DMS 273 treated with DMSO at 0.1 percent for 48 hours (cell line): ENCODE measurements around the gene SH3BP4.

Experiments
- DNase-seq: peaks from one replicate; lab custom pipeline; 2025; lab: John Stamatoyannopoulos, UW

SH3BP4 gene

DNA sequence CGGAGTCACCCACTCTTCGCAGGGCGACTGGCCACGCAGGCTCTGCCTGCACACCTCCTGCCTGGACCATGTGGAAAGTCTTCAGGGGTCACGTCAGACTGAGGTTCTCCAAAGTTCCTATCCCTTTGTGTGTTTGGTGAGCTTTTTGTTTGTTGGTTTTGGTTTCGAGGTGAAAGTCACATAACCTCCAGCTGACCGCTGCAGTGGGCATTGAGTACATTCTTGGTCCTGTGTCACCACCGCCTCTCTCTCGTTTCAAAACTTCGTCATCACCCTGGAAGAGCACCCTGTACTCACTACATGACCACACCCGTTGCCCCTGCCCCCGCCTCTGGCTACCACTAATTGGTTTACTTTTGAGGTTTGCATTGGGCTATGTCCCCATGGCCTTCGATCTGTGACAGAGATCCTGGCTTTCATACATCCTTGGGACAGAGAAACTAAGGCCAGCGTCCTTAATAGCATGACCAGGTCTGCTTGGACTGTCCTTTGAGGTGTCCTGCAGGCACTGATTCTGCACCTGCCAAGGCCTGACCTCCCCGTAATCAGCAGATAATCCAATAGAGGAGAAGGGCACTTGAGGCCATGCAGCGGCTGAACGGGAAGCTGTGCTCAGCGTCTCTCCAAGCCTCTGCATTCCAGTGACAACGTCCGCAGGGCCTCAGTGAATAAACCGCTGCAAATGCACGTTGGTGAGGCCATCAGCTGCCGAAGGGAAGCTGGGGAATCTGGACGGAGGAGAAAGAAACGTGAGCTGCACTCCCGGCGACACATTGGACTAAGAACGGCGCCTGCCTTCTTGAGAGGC lies 46.8 kb downstream of the SH3BP4 start:
- no peak for DNase-seq

DNA sequence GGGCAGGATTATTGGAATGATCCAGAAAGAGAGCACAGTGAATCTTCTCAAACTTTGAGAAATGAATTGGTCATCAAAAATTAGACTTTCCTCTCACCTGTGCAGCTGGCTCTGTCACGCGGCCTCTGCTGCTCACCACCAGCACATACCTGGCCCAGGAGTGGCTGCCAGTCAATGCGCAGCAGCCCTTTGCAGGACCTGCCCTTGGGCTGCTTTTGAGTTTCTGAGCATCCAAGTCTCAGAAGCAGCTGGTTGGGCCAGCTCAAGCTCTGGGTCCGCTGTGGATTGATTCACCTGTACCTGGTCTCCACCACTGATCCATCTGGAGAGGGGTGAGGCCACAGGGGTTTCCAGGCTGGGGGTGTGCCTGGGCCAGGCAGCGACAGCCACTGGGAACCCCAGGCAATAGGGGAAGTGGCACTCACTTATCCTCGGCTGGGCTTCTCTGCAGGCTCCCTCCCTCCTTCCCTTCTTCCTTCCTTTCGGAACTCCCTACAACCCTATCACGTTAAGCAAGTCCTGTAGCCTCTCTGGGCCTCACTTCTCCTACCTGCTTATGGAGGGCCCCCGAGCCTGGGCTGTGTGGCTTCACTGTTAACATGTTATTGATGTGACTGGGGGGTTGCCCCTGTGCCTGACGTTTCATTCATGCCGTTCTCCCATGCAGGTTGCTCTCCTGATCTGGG lies 48.1 kb downstream of the SH3BP4 start:
- no peak for DNase-seq

DNA sequence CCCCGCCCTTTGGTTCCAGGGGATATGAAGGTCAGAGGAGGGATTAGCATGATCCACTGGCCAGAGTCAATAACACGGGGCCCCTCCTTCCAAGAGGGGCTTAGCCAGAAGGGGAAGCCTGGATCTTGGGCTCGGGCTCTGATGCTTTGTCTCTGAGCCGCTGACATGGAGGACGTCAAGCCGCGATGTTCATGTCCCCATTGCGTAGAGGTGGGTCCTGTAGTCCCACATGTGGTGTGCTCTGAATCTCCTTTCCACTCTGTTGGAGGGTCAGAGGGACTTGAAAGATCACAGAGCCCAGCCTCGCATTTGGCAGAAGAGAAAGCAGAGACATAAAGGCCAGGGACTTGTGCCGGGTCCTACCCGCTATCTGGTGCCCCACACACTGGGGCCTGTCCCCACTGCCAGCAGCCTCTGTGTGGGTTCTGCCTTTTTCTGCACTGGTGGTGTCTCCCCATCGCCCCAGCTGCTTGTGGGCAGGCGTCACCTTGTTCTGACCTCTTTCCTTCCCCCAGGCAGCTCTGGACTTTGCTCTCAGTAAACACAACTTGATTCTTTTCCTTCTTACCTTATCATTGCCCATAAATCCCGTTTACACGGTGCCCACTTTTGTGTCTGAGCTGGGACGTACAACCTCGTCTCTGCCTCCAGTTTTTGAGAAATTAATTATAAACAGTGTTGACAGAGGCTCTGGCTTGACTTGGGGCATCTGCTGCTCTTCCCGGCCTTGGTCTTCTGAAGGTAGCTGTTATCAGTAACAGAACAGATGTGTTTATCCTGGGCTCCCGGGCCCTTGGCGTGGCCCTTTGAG lies 48.8 kb downstream of the SH3BP4 start:
- DNase-seq: no peak

DNA sequence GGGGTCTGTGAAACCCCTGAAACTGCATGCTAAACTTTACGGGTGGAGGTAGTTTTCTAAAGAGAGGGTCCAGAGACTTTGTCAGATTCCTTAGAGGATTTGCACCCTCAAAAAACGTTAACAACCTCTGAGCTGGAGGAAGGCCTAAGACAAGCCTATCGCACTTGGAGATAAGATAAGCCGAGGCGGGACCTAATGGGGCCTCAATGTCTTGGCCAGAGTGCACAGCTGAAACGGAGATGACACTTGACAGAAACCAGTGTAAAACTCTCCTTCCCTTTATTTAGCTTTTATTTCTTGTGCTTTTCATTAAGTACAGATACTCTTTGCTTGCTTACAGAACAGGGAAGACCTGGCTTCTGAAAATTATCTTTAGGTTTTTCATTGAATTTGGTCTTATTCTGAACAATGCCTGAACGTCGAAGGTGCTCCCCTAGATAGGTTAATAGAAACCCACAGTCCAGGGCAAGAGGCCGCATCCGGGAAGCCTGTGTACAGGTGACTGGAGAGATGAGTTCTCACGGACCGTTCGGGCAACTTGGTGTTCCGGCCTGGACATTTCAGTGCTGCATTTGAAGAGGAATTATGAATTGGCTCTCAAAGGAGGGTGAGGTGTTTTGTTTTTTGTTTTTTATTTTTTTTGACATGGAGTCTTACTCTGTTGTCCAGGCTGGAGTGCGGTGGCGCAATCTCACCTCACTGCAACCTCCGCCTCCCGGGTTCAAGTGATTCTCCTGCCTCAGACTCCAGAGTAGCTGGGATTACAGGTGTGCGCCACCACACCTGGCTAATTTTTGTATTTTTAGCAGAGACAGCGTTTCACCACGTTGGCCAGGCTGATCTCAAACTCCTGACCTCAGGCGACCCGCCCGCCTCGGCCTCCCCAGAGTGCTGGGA lies 49.7 kb downstream of the SH3BP4 start:
- no peak for DNase-seq

DNA sequence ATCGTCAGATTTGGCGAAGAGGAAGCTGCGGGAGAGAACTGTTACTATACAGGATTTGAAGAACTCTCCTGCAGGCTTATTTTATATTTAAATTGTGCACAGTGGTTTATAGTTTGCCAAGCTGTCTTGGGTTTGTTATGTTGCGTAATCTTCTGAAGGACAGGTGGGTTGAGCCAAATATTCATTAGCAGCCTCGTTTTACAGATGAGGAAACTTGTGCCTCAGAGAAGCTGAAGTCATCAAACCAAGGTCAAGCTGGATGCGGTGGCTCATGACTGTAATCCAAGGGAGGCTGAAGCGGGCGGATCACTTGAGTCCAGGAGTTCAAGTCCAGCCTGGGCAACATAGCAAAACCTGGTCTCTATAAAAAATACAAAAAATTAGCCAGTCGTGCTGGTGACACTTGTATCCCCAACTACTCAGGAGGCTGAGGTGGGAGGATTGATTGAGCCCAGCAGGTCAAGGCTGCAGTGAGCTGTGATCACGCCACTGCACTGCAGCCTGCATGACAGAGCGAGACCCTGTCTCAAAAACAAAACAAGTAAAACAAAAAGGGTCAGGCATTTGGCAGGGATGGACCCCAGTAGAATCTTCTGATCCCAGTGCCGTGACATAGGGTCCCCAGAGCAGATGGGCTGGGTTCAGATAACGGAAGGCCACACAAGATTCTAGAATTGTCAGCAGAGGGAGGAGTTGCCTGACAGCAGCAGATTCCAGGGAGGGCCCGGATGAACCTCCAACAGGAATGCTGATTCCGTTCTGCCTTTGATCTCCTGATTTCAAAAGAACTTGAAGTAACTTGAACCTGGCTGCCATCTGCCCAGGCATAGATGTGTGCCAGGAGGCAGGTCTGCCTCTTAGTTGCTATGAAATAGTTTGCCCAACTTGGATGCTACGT lies 50.6 kb downstream of the SH3BP4 start:
- DNase-seq: peak; percentile 56

DNA sequence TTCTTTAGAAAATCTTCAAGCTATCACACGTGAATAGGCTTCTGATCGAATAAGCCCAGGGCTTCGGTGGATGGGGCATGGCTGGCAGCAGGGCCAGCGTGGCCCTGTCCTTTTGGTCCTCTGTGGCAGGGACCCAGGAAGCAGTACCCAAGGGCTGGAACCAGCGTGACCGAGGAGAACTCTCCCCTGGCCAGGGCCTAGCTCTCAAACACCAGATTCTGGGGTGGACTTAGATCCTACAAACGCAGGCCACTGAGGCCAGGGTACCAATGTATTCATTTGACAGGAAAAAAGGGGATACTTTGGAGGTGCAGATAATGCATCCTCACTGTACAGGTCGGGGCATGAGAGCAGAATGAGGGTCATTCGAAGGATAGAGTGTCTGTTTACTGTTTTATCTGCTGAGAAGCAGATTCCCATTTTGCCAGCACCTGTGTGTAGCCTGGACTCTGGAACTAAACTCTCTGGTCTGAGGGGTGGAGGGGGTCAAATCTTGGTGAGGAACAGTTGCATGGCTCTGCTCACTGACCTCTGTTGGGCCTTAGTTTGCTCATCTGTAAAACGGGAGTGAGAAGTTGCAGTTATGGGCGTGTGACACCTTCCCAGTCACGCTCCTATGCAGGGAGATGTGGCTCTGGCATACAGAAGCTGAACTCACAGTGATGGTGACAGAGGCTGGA lies 51.4 kb downstream of the SH3BP4 start:
- no peak for DNase-seq

DNA sequence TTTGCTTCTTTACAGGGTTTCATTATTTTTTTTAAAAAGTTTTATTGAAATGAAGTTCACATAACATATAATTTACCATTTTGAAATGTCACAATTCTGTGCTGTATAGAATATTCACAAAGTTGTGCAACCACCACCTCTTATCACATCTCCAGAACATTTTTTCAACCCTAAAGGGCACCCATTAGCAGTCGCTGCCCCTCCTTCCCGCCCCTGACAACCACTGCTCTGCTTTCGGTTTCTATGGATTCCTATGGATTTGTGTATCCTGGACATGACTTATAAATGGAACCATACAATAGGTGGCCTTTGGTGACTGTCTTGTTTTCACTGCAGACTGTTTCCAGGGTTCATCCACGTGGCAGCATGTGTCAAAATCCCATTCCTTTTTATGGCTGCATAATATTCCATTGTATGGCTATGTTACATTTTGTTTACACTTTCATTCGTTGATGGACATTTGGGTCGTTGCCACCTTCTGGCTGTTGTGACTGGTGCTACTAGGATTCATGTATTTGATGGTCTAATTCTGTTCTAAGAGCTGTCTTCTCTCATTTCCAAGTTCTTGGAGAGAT lies 52.6 kb downstream of the SH3BP4 start:
- no peak for DNase-seq

DNA sequence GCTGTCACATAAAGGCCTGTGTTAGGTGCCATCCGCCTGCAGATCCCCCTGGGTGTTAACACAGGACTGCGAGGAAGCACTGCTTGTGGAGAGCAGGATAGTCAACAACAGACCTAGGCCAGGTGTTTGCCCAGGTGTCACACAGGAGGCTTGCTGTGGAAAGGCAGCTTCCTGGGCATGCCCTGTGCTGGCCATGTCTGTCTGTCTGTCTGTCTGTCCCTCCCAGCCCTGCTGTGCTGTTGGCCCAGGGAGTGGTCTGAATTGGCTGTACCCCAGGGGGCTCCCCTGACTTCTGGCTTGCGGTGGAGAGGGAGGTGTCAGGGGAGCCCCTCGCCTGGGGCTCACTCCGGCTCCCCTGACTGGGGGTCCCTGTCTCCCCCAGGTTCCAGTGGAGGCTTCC lies 53.2 kb downstream of the SH3BP4 start:
- no peak for DNase-seq

DNA sequence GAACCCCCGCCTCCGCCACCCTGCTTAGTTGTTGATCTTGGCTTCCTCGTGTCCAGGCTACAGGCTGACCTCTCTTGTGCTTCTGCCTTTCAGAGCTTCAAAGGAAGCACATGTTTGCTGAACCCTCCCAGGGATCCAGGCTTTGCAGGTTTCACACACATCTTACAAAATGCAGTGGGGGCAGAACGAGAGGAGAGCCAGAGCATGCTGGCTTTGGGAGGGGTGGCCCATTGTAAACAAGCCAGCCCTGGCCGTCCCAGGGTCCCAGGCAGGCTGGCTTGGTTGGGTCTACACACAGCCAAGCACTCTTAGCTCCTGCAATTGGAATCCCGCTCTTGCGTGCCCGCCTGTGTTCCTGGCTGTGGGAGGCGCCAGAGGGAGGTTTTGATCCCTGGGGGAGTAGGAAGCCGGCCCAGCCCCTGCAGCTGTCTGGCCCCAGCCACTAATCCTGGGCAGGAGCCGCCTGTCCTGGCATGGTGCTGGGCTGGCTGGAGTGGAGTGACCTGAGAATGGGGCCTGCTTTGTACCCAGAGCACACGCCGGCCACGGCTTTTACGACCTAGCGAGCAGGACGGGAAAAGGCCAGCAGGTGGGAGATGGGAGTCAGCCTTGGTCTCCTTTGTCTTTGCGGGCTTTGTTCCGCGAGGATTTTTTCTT lies 53.9 kb downstream of the SH3BP4 start:
- no peak for DNase-seq

DNA sequence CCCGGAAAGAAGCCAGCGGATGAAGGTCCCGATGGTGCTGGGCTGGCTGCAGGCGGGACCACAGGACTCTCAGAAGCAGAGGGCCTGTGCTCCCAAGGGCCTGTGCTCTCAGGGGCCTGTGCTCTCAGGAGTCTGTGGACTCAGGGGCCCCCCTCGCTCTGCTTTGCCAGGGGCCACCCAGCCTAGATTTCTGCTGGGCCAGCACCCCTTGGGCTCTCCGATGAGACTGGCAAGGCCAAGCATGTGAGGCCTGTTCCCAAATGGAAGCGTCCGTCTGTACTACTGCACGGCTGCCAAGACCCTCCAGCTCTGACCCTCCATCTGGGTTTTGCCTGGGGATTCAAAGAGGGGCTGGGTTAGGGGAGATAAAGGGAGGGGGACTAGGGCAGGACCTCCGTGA lies 54.6 kb downstream of the SH3BP4 start:
- no peak for DNase-seq

DNA sequence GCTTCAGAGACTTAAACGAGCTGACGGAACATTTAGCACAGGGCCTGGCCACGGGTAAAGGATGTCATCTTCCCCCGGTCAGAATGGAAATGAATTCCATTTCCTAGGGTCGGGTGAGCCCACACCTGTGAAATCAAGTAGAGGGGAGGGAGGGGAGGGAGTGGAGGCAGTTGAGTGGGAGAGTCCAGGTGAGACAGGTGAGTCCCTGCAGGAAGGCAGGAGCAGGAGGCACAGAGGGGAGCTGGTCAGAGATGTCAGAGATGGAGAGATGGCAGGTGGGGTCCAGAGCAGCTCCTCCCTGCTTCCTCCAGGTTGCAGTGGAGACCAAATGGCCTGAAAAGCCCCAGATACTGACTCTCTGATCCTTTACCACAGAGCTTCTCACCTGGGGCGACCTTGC lies 55.2 kb downstream of the SH3BP4 start:
- no peak for DNase-seq

DNA sequence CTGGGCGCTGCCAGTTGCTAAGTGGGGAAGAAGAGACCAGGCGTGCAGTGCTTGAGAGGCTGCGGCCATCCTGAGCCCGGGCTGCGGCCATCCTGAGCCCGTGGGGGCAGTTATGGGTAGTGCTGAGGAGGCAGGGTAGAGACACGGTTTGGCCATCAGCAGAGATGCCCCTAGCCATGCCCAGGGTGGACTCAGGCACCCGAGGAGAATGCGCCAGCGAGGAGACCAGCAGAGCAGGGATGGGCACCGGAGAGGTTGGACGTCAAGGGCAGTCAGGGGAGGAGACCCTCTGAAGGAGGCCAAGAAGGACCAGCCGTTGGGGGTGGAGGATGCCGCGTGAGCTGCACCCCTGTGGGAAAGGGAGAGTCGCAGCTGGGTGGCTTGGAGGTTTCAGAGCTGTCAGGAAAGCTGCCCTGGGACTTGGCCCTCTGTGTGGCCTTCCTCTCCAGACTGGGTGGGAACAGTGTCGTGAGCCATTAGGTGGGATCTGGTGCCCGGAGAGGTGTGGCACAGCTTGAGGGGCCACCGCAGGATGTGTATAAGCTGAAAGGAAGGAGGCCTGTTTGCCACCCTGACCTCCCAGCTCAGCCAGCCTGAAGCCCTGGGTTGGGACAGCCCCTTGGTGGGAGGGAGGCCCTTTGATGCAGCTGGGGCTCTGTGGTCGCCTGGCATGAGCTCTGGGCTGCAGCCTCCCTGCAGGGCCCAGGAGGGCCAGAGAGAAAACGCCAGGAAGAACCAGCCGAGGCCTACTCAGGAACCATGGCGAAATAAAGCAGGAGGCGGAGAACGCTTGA lies 56.0 kb downstream of the SH3BP4 start:
- no peak for DNase-seq

DNA sequence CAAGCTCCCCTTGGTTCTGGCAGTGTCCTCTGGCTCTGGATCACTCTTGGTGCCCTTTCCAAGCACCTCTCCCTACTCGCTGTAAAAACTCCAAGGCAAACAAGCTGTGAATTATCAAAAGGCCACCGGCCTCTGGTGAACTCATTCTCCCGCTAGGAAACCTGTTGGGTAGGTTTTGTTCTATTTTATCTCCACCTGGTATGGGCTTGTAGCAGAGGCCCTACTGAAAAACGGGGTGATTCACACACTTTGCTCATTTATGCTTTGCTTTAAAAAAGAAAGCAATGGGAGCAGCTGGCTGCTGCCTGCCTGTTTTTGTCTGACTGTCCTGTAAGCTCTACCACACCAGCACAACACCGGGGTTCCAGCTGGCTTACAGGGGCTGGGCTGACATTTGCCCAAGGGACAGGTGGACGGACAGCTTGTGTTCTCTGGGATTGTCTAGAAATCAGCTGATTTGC lies 56.8 kb downstream of the SH3BP4 start:
- no peak for DNase-seq

DNA sequence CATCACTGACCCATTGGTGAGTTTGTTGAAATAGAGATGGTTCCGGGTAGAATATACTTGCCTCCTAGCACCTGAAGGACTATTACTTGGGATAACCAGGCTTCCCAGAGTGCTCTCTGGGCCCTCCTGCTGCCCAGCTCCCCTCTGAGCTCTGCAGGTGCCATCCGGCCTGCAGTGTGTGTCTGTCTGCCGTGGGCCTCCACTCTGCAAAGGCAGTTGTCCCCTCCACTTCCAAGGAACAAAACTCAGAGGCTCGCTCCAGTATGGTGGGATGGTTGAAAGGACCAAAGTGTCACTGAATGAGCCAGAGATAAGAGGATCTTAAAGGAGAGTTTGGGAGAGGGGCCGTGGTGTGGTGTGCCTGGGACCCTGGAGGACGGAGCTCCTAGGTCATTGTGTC lies 57.3 kb downstream of the SH3BP4 start:
- no peak for DNase-seq

DNA sequence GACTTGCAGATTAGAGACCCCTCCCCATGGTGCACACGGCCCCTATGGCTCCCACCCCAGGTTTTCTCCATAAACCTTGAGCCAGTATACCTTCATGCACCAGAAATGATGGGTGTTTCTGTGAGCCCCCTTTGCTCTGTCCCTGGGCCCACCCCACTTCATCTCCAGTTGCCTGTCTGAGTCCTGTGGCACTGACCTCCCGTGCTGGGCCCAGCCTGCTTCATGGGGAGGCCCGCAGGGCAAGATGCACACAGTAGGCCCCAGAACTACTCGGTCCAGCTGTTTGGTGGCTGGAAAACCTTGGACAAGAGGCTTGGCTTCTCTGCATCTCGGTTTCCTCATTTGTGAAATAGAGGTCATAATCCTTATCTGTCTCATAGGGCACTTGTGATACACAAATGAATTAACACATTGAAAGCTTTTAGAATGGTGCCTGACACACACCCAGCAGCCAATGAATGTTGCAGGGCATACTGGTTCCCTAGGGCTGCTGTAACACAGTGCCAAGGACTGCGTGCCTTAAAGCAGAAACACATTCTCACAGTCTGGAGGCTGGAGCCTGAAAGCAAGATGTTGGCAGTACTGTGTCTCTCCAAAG lies 58.4 kb downstream of the SH3BP4 start:
- no peak for DNase-seq

DNA sequence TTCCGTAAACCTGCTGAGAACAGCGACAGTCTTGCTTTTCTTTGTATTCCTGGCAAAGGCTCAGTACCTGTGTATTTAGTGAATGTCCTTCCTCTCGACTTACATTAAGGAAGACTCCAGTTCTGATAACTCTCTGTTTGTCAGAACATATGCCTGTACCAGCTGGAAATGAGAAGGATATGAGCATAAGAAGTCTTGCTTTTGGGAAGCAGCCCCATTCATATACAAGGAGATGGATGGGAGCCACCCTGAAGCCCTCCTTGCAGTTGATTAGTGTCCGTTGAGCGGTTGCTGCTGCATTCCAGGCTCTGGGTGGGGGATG lies 59.8 kb downstream of the SH3BP4 start:
- no peak for DNase-seq

DNA sequence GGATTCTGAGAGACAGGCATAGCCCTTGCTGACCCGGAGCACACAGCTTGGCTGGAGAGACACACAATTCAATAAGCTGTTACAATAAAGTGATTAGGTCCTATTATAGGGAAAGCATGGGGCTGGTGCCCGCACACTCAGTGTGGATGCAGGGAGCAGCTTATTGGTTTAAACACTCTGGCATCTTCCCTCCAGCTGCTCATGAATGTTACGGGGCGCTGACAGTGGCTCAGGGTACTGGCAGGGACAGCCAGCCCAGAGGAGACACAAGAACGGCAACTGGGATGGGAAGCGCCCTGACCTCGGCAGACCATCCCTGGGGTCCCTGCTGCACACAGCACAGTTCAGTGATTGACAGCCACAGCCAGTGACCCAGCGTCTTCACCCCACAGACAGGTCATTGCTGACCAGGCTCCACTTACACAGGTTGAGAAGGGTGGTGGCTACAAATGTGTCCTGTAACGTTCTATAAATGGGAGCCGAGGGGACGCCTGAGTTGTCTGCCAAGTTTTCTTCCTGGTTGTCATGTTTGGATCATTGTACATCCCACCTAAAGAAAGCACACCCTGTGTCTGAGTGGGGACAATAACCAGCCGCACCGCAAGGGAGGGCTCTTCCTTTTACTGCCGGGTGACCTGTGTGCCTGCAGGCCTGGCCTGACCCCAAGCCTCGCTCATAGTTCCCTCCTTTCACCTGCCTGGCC lies 60.3 kb downstream of the SH3BP4 start:
- no peak for DNase-seq
